Fibroblast of upper back skin (primary cell): ENCODE measurements around the gene EXTL1.
A peak's percentile ranks its signal among the peaks of the same experiment; 100 is the strongest.

Experiments used
- DNase-seq: peaks from one replicate; pipeline ENCODE4 v3.0.0-alpha.2; 2013

Gene EXTL1

DNA sequence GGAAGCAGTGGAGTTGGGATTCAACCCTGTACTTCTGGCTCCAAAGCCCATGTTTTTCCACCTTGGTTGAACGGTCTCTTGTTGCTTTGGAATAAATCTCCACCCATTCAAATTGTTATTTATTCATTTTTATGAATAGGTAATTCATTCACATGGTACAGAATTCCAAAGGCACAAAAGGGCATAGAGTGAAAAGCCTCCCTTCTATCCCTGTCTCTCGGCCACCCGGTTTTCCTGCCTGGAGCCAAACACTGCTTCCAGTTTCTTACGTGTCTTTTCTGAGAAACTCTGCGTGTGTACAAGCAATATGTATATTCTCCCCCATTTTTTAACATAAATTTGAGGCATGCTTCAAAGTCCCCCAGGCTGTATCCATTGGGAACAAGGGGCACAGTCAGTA lies 3.9 kb downstream of the EXTL1 start:
- no peak for DNase-seq

DNA sequence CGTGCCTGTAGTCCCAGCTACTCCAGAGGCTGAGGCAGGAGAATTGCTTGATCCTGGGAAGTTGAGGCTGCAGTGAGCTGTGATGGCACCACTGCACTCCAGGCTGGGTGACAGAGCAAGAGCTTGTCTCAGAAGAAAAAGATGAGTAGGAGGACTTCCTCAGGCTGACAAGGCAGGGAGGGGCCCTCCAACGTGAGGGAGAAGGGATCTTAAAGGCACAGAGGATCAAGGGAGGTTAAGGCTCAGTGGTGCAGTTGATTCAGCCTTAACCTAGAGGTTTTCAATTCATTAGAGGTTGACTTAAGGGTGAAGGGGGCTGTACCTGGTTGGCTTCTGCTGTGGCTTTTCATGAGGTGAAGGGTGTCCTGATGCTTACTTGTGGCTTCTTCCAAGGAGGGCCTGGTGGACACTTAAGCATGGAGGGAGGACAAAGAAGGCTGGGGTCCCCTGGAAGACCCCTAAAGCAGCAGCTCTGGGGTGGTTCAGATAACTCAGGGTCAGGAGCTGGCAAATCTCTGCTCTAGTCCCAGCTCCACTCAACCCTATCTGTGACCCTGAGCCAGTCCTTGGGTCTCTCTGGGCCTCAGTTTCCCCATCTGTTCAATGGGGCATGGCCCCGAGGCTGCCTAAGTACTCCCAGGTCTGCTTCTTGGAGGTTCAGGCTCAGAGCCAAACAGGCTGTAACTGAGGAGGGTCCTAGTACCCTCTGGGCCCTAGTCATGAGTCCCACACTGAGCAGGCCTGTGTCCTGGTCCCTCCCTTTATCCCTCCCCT lies 6.3 kb downstream of the EXTL1 start:
- no peak for DNase-seq

- no peak for DNase-seq
Measured at GRCh38 chr1:26028490-26028980, 7.0 kb downstream of the EXTL1 start.

DNA sequence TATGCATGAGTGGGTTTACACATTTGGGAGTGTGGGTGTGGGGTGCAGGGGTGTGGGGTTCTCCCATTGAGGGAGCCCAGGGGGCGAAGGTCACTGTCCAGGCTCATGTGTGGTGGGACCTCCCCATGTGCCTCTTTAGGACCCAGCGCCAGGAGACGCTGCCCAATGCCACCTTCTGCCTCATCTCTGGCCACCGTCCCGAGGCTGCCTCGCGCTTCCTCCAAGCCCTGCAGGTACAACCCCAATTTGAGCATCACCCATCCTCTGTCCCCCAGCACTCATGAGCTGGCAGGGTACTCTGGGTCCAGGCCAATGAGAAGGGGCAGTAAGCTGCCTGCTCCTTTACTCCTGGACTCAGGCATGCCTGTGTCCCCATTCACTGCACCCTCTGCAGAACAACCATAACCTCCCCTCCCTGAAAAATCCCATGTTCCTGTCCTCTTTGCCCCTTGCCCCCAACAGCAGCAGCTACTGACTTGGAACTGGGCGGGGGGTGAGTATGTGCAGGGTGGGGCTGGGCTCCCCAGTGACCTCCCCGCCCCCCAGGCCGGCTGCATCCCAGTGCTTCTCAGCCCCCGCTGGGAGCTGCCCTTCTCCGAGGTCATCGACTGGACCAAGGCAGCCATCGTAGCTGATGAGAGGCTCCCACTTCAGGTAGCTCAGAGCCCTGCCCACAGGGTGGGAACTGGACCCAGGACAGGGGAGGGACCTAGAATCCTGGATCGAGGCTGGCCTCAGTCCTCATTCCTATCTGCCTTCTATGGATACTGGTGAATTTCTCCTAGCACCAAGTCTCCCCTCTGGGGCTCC lies 7.7 kb downstream of the EXTL1 start:
- DNase-seq: no peak

GRCh38 chr1:26029864-26030481 lies 8.4 kb downstream of the EXTL1 start:
- no peak for DNase-seq

DNA sequence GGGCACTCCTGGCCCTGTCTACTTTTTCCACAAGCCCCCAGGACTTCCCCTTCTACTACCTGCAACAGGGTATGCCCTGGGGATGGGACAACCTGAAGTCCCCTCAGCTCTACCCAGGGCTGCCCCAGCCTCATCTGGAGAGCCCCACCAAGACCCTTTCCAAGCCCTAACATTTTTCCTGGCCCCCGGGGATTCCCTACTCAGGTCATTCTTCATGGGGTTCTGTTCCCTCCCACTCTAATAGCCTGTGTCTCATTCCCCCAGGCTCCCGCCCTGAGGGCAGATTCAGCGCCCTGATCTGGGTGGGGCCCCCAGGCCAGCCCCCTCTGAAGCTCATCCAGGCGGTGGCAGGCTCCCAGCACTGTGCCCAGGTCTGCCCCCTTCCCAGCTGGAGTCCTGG lies 9.6 kb downstream of the EXTL1 start:
- DNase-seq: no peak

DNA sequence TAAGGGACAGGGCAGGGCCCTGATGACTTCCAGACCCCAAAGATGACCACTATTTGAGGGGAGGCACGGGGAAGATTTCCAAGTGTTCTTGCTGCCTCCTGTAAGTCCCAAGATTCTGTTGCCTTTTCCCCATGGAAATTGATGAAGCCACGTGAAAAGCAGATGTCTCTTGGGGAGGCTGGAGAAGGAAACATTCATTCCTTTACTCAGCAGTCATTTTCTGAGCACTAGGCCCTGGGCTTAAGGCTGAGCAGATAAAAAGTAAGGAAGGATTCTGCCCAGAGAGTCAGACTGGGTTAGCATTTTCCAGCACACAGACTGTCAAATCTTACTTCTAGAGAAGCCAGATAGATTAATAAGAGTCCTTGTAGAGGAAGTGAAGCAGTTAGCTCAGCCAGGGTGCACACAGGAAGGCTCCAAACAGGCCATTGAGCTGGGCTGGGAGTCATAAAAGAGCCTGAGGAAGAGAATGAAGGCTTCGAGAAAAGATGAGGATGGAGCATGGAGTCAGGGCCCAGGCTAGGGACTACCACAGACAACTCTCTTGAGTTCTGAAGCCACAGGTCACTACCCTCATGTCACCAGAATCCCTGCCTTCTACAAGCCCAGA lies 10.1 kb downstream of the EXTL1 start:
- peak; percentile 75 for DNase-seq

DNA sequence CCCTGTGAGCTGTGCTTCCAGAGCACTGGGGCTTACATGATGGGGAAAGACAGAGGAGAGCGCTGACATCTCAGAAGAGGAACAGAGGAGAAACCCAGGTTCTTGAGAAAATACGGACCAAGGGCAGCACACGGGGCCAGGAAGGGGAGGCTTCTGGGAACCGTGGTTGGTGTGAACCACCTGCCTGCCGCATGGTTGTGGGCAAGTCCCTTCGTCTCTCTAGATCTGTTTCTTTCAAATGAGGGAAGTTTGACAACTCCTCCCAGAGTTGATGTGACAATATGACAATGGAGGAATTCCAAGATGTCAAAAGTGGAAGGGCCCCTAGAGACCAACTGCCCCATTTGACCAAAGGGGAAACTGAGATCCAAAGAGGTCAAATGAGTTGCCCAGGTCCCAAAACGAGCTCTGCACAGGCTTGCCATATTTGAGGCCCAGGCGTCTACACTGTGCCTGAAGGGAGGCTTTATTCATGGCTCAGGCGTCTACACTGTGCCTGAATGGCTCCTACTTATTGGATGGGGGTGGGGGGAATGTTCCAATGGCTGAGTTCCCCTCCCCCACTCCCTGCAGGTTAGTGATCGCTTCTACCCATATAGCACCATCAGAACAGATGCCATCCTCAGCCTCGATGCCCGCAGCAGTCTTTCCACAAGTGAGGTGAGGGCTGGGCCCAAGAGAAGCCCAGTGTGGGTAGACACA lies 11.2 kb downstream of the EXTL1 start:
- no peak for DNase-seq

DNA sequence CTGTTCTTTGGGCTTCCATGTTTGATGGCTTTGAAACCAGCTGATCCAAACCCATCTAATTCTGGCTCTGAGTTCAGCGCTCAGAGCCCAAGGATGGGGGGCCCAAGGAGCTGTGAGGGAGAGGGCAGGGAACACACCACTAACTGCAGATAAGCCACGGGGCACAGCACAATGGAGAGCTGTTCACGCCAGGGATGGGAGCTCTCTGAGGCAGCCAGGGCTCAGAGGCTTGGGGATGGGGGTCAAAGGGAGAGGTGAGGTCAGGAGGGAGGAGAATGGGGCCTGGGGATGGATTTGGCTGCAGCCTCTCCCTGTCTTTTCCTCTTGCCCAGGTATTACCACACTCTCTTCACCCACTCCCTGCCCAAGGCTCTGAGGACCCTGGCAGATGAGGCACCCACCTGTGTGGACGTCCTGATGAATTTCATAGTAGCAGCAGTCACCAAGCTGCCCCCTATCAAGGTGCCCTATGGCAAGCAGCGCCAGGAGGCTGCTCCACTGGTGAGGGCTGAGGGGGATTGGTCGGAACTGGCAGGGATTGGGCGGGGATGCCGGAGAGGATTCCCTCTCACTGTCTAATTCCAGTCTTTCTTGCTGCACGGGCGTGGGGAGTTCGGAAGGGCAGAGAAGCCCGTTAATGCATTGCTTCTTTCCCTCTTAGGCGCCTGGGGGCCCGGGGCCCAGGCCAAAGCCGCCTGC lies 13.1 kb downstream of the EXTL1 start:
- no peak for DNase-seq

- DNase-seq: peak; percentile 92
Measured at GRCh38 chr1:26035203-26035958, 13.8 kb downstream of the EXTL1 start.

GRCh38 chr1:26035959-26036755 lies 14.6 kb downstream of the EXTL1 start:
- DNase-seq: peak; percentile 63

DNA sequence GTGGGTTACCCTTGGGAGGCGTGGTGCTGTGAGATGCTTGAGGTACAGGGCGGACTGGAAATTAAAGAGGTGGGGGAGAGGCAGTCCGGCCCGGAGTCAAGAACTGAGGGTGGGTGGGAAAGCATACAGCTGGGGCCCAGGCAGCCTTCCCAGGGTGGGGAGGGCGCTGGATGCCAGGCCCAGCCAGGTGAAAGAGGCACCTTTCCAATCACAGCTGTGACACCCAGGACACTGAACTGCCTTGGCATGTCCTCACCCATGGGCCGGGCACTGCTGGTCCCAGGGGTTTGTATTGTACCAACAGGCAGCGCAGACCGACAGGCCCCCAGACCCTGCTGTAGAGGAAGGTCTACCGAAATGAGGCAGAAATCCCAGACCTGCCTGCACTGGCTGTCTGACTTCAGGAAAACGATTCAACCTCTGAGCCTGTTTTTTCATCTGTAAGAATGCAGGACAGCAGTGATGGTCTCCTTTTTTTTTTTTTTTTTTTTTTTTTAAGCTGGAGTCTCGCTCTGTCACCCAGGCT lies 15.2 kb downstream of the EXTL1 start:
- DNase-seq: no peak

DNA sequence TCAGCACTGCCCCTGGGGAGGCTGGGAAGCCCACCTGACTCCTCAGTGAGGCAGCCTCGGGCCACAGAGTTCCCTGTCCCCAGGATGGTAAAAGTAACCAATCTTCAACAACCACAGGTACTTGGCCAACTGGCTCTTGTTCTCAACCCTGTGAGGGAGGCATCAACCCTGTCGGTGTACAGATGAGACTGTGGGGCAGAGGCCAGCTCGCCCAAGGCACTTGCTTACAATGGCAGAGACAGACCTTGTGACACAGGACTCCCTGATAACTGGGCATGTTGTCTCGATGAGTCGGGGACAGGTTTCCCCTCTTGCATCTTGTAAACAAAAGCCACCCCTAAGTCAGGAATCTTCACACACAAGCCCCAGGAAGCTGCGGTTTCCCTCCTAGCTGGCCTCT lies 16.3 kb downstream of the EXTL1 start:
- no peak for DNase-seq

GRCh38 chr1:26038477-26038876 lies 16.9 kb downstream of the EXTL1 start:
- DNase-seq: no peak

DNA sequence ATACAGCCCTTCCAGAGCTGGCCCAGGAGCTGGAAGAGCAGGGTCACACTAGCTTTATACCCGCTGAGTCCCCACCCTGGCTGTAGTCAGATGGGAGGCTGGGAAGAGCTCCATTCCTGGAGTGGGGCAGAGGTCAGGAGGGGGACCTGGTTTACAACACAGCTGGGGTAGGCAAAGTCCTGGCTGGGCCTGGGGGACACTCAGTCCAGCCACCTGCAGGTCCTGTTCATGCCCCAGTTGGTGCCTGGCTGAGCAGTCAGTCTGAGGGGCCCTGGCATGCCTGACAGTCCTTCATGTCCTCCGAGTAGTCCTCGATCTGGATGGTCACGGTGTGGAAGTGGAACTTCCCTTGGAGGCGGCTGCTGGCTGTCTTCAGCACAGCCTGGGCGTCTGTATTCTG lies 17.3 kb downstream of the EXTL1 start:
- DNase-seq: no peak

GRCh38 chr1:26041401-26041800 lies 19.8 kb downstream of the EXTL1 start:
- DNase-seq: no peak

DNA sequence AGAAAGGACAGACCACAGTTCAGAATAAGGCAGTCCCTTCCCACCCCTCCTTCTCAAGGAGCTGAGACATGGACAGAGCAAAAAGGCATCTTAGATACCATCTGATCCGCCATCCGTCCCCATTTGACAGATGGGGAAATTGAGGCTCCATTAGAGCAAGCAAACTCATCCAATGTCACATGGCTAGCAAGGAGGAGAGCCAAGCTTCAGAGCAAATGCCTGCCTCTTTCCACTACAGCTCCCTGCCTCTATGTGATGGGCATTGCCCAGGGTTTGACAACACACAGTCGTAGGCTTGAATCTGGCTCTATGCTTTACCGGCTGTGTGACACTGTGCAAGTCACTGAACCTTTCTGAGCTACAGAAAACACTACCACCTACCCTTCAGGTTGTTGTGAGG lies 20.4 kb downstream of the EXTL1 start:
- DNase-seq: no peak

DNA sequence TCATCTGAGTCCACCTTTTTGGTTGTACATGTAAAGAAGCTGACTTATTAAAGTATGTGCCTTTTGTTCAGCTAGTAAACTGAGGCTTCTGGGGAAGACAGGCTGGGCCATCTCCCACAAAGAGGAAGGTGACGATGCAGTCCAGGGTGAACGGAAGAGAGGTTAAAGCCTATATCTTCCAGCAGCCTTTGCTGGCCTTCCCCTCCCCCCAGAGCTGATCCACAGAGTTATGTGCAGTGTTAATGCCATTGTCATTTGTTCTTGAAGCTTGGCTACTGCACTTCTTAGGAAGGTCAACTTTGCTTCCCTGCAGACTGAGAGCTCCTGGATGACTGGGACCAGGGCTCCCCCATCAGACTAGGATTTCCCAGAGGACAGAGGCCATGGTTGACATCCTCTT lies 22.2 kb downstream of the EXTL1 start:
- DNase-seq: no peak

DNA sequence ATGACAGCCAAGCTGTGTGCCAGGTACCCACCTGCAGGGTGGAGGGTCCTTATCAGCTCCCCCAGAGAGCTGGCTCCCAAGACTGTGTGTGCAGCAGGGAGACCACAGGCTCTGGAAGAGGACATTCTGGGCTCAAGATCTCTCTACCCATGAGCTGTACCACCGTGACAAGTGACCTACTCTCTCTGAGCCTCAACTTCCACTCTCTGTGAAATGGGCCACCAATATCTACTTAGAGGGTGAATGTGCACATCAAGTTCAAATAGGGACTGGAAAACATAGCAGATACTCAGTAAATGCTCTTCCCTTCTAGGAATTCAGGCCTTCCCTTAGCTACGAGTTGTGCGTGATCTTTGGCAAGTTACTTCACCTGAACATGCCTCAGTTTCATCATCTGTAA lies 22.8 kb downstream of the EXTL1 start:
- no peak for DNase-seq
